Measurements from ENCODE around the gene ENPP1.

Gene ENPP1

DNA sequence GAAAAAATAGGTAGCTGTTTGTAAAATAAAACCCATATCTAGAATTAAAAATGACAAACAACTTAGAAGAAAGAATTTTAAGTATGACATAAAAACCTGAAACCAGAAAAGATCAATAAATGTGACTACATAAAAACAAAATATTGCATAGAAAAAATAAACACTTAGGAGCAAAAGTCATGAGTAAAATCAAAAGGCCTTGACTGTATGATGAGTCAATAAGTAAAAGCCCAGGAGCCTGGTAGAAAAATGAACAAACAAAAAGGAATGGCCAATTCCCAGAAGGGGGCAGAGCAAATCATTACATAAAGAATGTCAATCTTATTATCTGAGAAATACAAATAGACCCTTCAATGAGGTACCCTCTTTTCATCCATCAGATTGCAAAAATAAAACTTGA is 20.7 kb upstream of the ENPP1 start:
- no peak for DNase-seq (ENCODE audit: low spot score)

GRCh38 chr6:131787766-131788712 is 19.8 kb upstream of the ENPP1 start:
- DNase-seq (ENCODE audit: low spot score), result no peak

DNA sequence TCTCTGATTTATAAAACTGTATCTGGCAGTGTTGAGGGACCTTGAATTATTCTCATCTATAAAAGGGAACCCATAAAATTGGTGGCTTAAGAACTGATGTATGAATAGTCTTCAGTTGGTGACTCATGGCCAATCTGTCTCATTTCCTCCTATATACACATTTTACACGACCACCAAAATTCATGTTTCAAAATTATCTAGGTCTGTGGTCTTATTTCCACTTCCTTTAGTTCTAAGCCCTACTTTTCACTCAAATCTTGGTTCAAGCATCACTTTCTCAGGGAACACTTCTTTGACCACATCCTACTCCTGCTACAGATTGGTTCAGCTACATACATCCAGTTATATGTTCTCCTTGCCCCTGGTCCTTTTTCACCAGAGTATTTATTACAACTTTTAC is 18.6 kb upstream of the ENPP1 start:
- no peak for DNase-seq (ENCODE audit: low spot score)

DNA sequence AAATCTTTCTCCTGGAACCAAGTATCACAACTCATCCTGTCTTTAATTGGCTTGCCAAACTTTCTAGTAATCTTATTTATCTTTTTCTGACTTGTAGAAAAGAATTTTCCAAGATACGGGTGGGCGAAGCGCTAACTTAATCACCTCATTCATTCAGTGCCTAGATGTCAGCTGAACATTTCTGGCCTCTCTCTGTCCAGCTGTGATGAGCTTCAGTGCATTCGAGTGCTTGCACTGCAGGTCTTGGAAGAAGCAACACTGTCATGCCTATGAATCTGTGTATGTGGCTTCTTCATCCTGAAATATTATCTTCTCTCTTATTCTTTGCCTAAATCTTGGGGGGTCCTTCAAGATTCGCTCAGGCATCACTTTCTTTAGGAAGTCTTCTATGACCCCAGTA is 16.3 kb upstream of the ENPP1 start:
- DNase-seq (ENCODE audit: low spot score), result no peak

DNA sequence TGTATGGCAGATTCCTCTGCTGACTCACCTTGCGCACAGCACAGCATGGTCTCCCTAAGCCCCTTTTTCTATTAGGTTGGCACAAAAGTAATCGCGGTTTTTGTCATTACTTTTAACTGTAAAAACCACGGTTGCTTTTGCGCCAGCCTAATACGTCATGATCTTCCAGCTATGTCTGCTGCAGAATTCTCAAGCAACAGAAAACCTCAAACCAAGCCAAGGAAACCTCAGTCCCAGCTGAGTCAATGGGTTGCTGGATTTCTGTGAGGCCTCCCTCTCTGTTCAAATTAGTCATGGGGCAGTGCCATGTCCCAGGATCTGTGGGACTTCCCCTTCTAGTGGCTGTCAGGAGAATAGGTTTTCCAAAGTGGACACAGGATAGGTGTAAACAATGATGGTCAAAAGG is 15.7 kb upstream of the ENPP1 start:
- no peak for DNase-seq (ENCODE audit: low spot score)

DNA sequence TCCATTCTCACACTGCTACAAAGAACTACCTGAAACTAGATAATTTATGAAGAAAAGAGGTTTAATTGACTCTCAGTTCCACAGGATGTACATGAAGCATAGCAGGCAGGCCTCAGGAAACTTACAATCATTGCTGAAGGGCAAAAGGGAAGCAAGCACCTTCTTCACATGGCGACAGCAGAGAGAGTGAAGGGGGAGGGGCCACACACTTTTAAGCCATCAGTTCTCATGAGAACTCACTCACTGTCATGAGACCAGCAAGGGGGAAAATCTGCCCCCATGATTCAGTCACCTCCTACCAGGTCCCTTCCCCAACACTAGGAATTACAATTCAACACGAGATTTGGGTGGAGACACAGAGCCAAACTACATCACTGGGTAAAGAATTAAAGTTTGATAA is 12.5 kb upstream of the ENPP1 start:
- no peak for DNase-seq (ENCODE audit: low spot score)

- no peak for DNase-seq (ENCODE audit: low spot score)
Observed at GRCh38 chr6:131802347-131802746, 5.5 kb upstream of the ENPP1 start.

GRCh38 chr6:131803007-131803769 is 4.6 kb upstream of the ENPP1 start:
- DNase-seq (ENCODE audit: low spot score), result no peak

DNA sequence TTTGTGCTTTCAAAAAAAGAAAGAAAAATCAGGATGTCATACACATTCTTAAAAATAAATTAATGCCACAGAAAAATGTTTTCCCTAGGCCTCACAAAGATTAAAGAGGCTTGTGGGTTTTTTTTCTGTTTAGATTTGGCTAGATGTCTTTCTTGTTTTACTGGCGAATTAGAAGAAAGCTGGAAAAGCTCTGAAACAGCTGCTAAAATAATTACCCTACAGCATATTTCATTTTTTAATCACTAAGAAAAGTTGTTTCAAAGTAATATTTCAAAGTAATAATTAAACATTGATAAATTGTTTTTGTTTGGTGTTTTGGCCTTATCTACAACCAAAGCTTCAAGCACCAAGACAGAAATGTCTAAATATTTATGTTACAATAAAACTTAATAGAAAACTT is 3.7 kb upstream of the ENPP1 start:
- no peak for DNase-seq (ENCODE audit: low spot score)

DNA sequence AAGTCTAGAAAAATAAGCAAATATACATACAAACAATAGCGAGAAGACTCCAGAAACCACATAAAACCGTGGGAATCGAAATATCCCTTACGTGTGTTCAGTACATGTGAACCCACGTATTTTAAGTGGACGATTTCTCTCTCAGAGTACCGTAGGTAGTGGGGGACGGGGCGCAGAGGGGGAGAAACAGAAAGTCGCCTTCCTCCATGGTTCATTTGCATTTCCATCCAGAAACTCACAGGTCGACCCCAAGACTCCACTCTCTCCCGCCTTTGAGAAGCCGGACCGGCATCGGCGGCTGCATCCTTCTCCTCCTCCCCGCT is 538 bp upstream of the ENPP1 start:
- no peak for DNase-seq (ENCODE audit: low spot score)

GRCh38 chr6:131808460-131809269 is 845 bp downstream of the ENPP1 start:
- DNase-seq (ENCODE audit: low spot score), result no peak

DNA sequence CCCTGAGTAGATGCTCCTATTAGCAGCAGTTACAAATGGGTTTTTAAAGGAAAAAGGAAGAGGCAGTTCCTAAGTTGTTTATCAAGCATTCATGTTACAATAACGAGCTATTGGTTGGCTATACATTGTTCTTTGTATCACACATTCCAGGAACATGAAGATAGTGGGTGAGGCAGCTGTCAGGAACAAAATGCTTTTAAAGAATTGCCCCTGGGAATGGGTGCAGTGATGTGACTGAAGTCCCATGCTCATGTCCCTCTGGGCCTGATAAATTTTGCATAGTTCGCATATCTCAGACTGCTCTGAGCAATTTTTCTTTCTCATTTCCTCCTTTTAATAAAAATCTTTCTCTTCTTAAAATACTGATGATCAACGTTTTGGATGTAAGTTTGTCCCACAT is 3.7 kb downstream of the ENPP1 start:
- no peak for DNase-seq (ENCODE audit: low spot score)

GRCh38 chr6:131813991-131814390 is 6.2 kb downstream of the ENPP1 start:
- DNase-seq (ENCODE audit: low spot score), result no peak

DNA sequence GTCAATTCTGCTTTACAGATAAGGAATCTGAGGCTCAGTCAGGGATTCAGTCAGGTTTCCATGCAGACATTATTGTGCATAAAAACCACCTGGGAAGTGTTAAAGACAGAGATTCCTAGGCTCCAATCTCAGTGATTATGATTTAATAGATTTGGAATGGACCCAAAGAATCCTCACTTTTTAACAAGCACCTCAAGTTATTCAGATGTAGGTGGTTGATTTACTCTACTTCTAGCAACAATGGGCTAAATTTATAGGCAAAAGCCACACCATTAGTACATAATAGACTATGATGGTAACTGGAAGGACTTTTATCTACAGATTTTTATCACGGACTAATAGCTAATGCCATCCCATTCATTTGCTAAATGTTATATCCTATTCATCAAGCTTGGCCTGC is 9.0 kb downstream of the ENPP1 start:
- no peak for DNase-seq (ENCODE audit: low spot score)

DNA sequence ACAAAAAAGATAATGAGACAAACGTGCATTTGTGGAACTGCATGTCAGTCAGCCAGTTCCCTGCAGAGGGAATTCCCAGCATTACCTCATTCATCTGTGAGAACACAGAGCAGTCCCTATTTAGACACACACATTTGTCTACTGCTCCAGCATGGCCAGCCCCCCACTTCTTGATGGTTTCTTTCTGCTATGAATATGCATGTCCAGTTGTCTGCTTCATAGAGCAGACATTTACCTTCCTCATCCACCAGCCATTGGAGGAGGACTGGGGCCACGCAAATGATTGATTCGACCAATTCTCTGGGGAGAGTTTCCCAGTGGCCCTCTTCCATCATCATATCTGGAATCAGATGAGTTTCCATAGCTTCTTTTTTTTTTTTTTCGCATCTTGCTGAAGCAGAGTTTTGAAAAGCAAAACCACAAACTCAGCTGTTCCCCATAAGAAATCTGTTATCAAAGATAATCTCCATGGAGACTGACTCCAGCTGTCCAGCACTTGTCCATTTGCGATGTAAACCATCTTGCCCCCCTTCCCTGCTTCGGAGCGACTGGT is 11.8 kb downstream of the ENPP1 start:
- DNase-seq (ENCODE audit: low spot score), result no peak

GRCh38 chr6:131821010-131821807 is 13.4 kb downstream of the ENPP1 start:
- no peak for DNase-seq (ENCODE audit: low spot score)

- no peak for DNase-seq (ENCODE audit: low spot score)
Observed at GRCh38 chr6:131822119-131822518, 14.3 kb downstream of the ENPP1 start.

DNA sequence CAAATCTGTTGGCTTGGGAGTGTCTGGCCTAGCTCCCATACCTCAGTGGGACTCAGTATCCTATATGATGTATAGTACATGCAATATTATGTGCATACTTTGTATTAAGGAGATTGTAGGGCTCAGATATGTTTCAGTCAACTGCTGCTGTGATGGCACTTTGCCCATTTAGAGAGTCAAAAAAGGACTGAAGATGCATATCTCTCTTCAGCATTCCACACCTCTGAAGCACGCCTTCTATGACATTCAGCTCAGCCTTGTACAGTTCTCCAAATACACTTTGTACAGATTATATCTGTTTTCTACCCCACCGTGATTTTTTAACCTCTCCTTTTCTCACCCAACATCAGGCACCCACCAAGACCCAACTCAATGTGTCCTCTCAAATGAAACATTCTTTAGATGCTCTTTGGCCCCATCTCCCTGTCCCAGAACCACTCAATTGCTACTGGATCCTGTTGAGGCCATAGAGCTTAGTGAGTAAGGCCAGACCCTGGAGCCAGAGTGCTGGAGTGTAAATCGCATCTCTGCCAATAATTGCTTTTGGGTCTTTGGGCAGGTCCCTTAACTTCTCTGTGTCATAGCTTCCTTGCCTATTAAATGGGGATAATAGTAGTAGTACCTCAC is 15.6 kb downstream of the ENPP1 start:
- no peak for DNase-seq (ENCODE audit: low spot score)

DNA sequence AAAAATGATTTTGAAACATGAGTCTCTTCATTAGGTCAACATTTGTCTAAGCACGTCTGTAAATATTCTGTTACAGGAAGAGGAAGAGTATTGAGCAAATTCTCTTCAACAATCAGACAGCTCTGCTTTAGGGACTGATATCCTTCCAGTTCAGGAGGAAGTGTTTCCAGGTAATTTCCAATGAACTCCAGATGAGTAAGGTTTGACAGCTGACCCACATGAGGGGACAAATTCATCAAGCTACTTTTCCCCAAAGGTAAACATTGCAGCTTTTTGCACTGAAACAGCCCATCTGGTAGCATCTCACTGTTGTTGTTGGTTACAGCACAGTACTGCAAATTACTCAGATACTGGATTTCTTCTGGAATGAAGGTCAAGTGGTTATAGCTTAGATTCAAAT is 18.1 kb downstream of the ENPP1 start:
- DNase-seq (ENCODE audit: low spot score), result no peak

GRCh38 chr6:131828080-131828479 is 20.3 kb downstream of the ENPP1 start:
- DNase-seq (ENCODE audit: low spot score), result no peak

DNA sequence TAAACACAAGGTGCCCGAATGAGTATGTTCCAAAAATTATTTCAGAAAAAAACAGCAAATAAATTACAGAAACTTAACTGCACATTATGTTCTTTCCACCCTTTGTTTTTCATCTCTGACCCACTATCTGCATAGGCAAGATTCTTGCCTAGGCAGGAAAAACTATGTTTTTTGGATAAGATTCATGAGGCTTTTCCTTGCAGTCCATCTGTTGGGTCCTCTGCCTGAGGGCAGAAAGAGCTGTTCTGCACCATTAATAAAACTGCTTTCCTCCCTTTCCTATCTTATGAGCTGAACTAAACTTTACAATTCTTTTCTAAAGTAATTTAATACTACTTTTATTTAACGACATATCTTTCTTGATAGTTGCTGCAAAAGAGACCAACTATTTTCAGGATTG is 21.1 kb downstream of the ENPP1 start:
- DNase-seq (ENCODE audit: low spot score), result no peak

All from D341Med (cell line).